CD4-positive, CD25-positive, alpha-beta regulatory T cell (primary cell): ENCODE data around the gene SH3BGRL2. TPM values are rescaled to one million over a fixed set of nuclear protein-coding genes. Genes with fewer than 3 reads are reported as not detected.

Experiments
- ATAC-seq, 2 donors: fragments of 150-1000 bp; cut with Tn5 transposase; one replicate each; pipeline ENCODE4 v1.10.0; 2021; ENCODE audit warnings: low read depth in 2 of 2, moderate number of reproducible peaks in 2 of 2, moderate library complexity in 1 of 2
- DNase-seq, 3 donors: peaks; one replicate each; pipeline versions ENCODE4 v3.0.0 to v3.0.0-alpha.2; 2012 to 2022; ENCODE audit warnings: mixed read lengths in 1 of 3
- H3K27ac ChIP-seq: one replicate; pipeline ENCODE4 v1.7.0; 2013; ENCODE audit warnings: mild to moderate bottlenecking, low read length; ENCODE audit not compliant: insufficient read depth, poor library complexity, severe bottlenecking
- H3K27me3 ChIP-seq: one replicate; pipeline ENCODE4 v1.7.0; 2013; ENCODE audit warnings: low read length; ENCODE audit not compliant: control insufficient read depth, insufficient read depth
- H3K36me3 ChIP-seq: one replicate; pipeline ENCODE4 v1.7.0; 2013; ENCODE audit warnings: mild to moderate bottlenecking, low read length, moderate library complexity; ENCODE audit not compliant: control insufficient read depth, insufficient read depth
- H3K4me1 ChIP-seq: 2 replicates; pipeline ENCODE4 v1.7.0; 2013; ENCODE audit warnings: mild to moderate bottlenecking, low read length; ENCODE audit not compliant: insufficient read depth, control insufficient read depth, poor library complexity, severe bottlenecking
- H3K4me3 ChIP-seq: one replicate; pipeline ENCODE4 v1.7.0; 2013; ENCODE audit warnings: low read depth, mild to moderate bottlenecking, low read length, moderate library complexity
- H3K9me3 ChIP-seq, 2 experiments: 1 replicate in 1 of 2; 2 replicates in 1 of 2; pipeline ENCODE4 v1.7.0; 2013; ENCODE audit warnings: low read length in 2 of 2, mild to moderate bottlenecking in 1 of 2, moderate library complexity in 1 of 2; ENCODE audit not compliant: control insufficient read depth in 2 of 2
- H3K27ac Mint-ChIP-seq, 3 donors: one replicate each; pipeline ENCODE4 v1.8.0; 2020 to 2022; ENCODE audit warnings: mild to moderate bottlenecking in 3 of 3, mixed read lengths in 3 of 3, moderate library complexity in 2 of 3
- H3K27me3 Mint-ChIP-seq: one replicate; pipeline ENCODE4 v1.8.0; 2022; ENCODE audit warnings: mild to moderate bottlenecking, mixed read lengths
- H3K36me3 Mint-ChIP-seq: one replicate; pipeline ENCODE4 v1.8.0; 2020; ENCODE audit warnings: mixed read lengths
- H3K4me1 Mint-ChIP-seq, 4 donors: one replicate each; pipeline ENCODE4 v1.8.0; 2020 to 2022; ENCODE audit warnings: mixed read lengths in 4 of 4, mild to moderate bottlenecking in 1 of 4
- H3K4me3 Mint-ChIP-seq, 4 donors: one replicate each; pipeline ENCODE4 v1.8.0; 2020 to 2022; ENCODE audit warnings: mild to moderate bottlenecking in 4 of 4, mixed read lengths in 4 of 4, moderate library complexity in 3 of 4
- H3K9me3 Mint-ChIP-seq, 7 donors: one replicate each; pipeline ENCODE4 v1.8.0; 2020 to 2022; ENCODE audit warnings: mixed read lengths in 7 of 7, mild to moderate bottlenecking in 3 of 7, moderate library complexity in 2 of 7
- polyA plus RNA-seq, 4 donors: library from polyadenylated mRNA; unstranded; fragments of 300-500 nt; fragmentation: Illumina TruSeq; gene quantifications; one replicate each; pipeline ENCODE4 v1.2.3, GENCODE V29; 2021
- total RNA-seq: library from RNA; stranded (reverse); gene quantifications from one replicate; pipeline ENCODE4 v1.2.3, GENCODE V29; 2022

The SH3BGRL2 gene
- total and polyA plus RNA-seq, 5 donors from 2014 or later, result 0.28 to 4.7 (median 0.83) TPM; not detected in 2

GRCh38 chr6:79646006-79646405 lies 14.9 kb downstream of the SH3BGRL2 start:
- Mint-ChIP-seq H3K4me1 (peaks cover 0 to 3% (median 0%) of the 10 kb centered on the region in 4 donors), H3K9me3 (peaks cover 0 to 2% (median 0%) of the 10 kb centered on the region in 7 donors), H3K27ac (peak overlapping the region in 1 of 3 donors; percentile 18), H3K27me3 (peaks cover 14% of the 10 kb centered on the region), H3K36me3 (no peaks in the 10 kb centered on the region), H3K4me3 (no peak overlapping the region)
- Histone ChIP-seq H3K9me3 (no peaks in the 10 kb centered on the region), H3K27me3 (no peaks in the 10 kb centered on the region), H3K4me1 (no peaks in the 10 kb centered on the region), H3K4me3 (no peak overlapping the region), H3K27ac (no peak overlapping the region), H3K36me3 (no peaks in the 10 kb centered on the region)
- DNase-seq (peak in 2 of 3 donors; percentile 29 to 43), ATAC-seq (peak in 1 of 2 donors; percentile 44)

GRCh38 chr6:79646561-79646960 lies 15.4 kb downstream of the SH3BGRL2 start:
- H3K9me3 Mint-ChIP-seq, result peaks cover 0 to 2% (median 0%) of the 10 kb centered on the region in 7 donors
- H3K4me1 Mint-ChIP-seq, result peaks cover 0 to 3% (median 0%) of the 10 kb centered on the region in 4 donors
- Histone ChIP-seq H3K27me3 (no peaks in the 10 kb centered on the region), H3K9me3 (no peaks in the 10 kb centered on the region), H3K36me3 (no peaks in the 10 kb centered on the region), H3K4me1 (no peaks in the 10 kb centered on the region), H3K27ac (no peak overlapping the region), H3K4me3 (no peak overlapping the region)
- ATAC-seq (no peak), DNase-seq (no peak)
- H3K27me3 Mint-ChIP-seq, result peaks cover 14% of the 10 kb centered on the region
- no peak overlapping the region for H3K27ac Mint-ChIP-seq
- no peak overlapping the region for H3K4me3 Mint-ChIP-seq
- no peaks in the 10 kb centered on the region for H3K36me3 Mint-ChIP-seq

GRCh38 chr6:79647741-79648140 lies 16.6 kb downstream of the SH3BGRL2 start:
- Histone ChIP-seq H3K27me3 (no peaks in the 10 kb centered on the region), H3K27ac (no peak overlapping the region), H3K36me3 (no peaks in the 10 kb centered on the region), H3K4me3 (no peak overlapping the region), H3K4me1 (no peaks in the 10 kb centered on the region), H3K9me3 (no peaks in the 10 kb centered on the region)
- H3K27ac Mint-ChIP-seq, result no peak overlapping the region
- ATAC-seq (no peak), DNase-seq (no peak)
- H3K27me3 Mint-ChIP-seq, result peaks cover 14% of the 10 kb centered on the region
- no peaks in the 10 kb centered on the region for H3K36me3 Mint-ChIP-seq
- H3K4me1 Mint-ChIP-seq, result peaks cover 0 to 3% (median 0%) of the 10 kb centered on the region in 4 donors
- no peak overlapping the region for H3K4me3 Mint-ChIP-seq
- H3K9me3 Mint-ChIP-seq, result peaks cover 0 to 3% (median 0%) of the 10 kb centered on the region in 7 donors

- no peak for DNase-seq
- H3K4me1 Mint-ChIP-seq, result peaks cover 0 to 3% (median 0%) of the 10 kb centered on the region in 4 donors
- H3K36me3 Mint-ChIP-seq, result no peaks in the 10 kb centered on the region
- H3K4me3 Mint-ChIP-seq, result no peak overlapping the region
- Histone ChIP-seq H3K9me3 (no peaks in the 10 kb centered on the region), H3K4me1 (no peaks in the 10 kb centered on the region), H3K27me3 (no peaks in the 10 kb centered on the region), H3K4me3 (no peak overlapping the region), H3K27ac (no peak overlapping the region), H3K36me3 (no peaks in the 10 kb centered on the region)
- no peak for ATAC-seq
- H3K27me3 Mint-ChIP-seq, result peaks cover 14% of the 10 kb centered on the region
- H3K9me3 Mint-ChIP-seq, result peaks cover 0 to 3% (median 0%) of the 10 kb centered on the region in 7 donors
- H3K27ac Mint-ChIP-seq, result no peak overlapping the region
These were observed 17.2 kb downstream of the SH3BGRL2 start for GRCh38 chr6:79648328-79648727.

- Histone ChIP-seq H3K27ac (no peak overlapping the region), H3K4me1 (no peaks in the 10 kb centered on the region), H3K9me3 (no peaks in the 10 kb centered on the region), H3K4me3 (no peak overlapping the region), H3K36me3 (no peaks in the 10 kb centered on the region), H3K27me3 (no peaks in the 10 kb centered on the region)
- peaks cover 0 to 3% (median 0%) of the 10 kb centered on the region in 7 donors for H3K9me3 Mint-ChIP-seq
- no peak overlapping the region for H3K4me3 Mint-ChIP-seq
- no peaks in the 10 kb centered on the region for H3K36me3 Mint-ChIP-seq
- DNase-seq, result no peak
- H3K4me1 Mint-ChIP-seq, result peaks cover 0 to 3% (median 0%) of the 10 kb centered on the region in 4 donors
- peaks cover 14% of the 10 kb centered on the region for H3K27me3 Mint-ChIP-seq
- no peak for ATAC-seq
- no peak overlapping the region for H3K27ac Mint-ChIP-seq
These were observed 17.9 kb downstream of the SH3BGRL2 start for GRCh38 chr6:79649016-79649415.

GRCh38 chr6:79650950-79651349 lies 19.8 kb downstream of the SH3BGRL2 start:
- no peaks in the 10 kb centered on the region for H3K9me3 ChIP-seq
- H3K4me3 ChIP-seq, result no peak overlapping the region
- H3K4me1 ChIP-seq, result no peaks in the 10 kb centered on the region
- ATAC-seq, result no peak
- Mint-ChIP-seq H3K27ac (no peak overlapping the region), H3K9me3 (peaks cover 0 to 3% (median 0%) of the 10 kb centered on the region in 7 donors), H3K27me3 (peaks cover 14% of the 10 kb centered on the region), H3K4me1 (peaks cover 0 to 1% (median 0%) of the 10 kb centered on the region in 4 donors), H3K36me3 (no peaks in the 10 kb centered on the region), H3K4me3 (no peak overlapping the region)
- H3K27ac ChIP-seq, result no peak overlapping the region
- H3K36me3 ChIP-seq, result no peaks in the 10 kb centered on the region
- H3K27me3 ChIP-seq, result no peaks in the 10 kb centered on the region
- no peak for DNase-seq

GRCh38 chr6:79656134-79656533 lies 25.0 kb downstream of the SH3BGRL2 start:
- Mint-ChIP-seq H3K36me3 (no peaks in the 10 kb centered on the region), H3K27me3 (no peaks in the 10 kb centered on the region), H3K4me1 (peaks cover 0 to 3% (median 1%) of the 10 kb centered on the region in 4 donors), H3K27ac (no peak overlapping the region), H3K9me3 (peaks cover 0 to 14% (median under 1%) of the 10 kb centered on the region in 7 donors), H3K4me3 (no peak overlapping the region)
- Histone ChIP-seq H3K4me1 (no peaks in the 10 kb centered on the region), H3K36me3 (no peaks in the 10 kb centered on the region), H3K27ac (no peak overlapping the region), H3K27me3 (no peaks in the 10 kb centered on the region), H3K4me3 (no peak overlapping the region), H3K9me3 (no peaks in the 10 kb centered on the region)
- DNase-seq (no peak), ATAC-seq (no peak)

- no peak for DNase-seq
- Mint-ChIP-seq H3K27me3 (no peaks in the 10 kb centered on the region), H3K36me3 (no peaks in the 10 kb centered on the region), H3K27ac (no peak overlapping the region), H3K9me3 (peaks cover 0 to 14% (median 3%) of the 10 kb centered on the region in 7 donors), H3K4me1 (peaks cover 0 to 3% (median 1%) of the 10 kb centered on the region in 4 donors), H3K4me3 (no peak overlapping the region)
- no peak for ATAC-seq
- Histone ChIP-seq H3K36me3 (no peaks in the 10 kb centered on the region), H3K9me3 (no peaks in the 10 kb centered on the region), H3K27me3 (no peaks in the 10 kb centered on the region), H3K4me1 (no peaks in the 10 kb centered on the region), H3K4me3 (no peak overlapping the region), H3K27ac (no peak overlapping the region)
These were observed 26.1 kb downstream of the SH3BGRL2 start for GRCh38 chr6:79657238-79657637.
